Lower leg skin (tissue), 4 donors: ENCODE measurements around the gene CTNND2. TPM values are rescaled to one million over a fixed set of nuclear protein-coding genes. Genes with fewer than 3 reads are reported as not detected.

Experiments
- DNase-seq, 2 donors: peaks; one replicate each; pipeline ENCODE4 v3.0.0-alpha.2; 2019; ENCODE audit warnings: low spot score in 2 of 2
- H3K4me3 ChIP-seq: fragments of 200-600 bp; sonication (generic); 2 replicates; pipeline ENCODE4 v1.5.1; 2017; ENCODE audit warnings: mild to moderate bottlenecking, low read depth; ENCODE audit not compliant: poor library complexity, severe bottlenecking
- POLR2A ChIP-seq, 2 donors: fragments of 450-650 bp; IDR thresholded peaks; one replicate each; pipeline ENCODE4 v1.6.1; 2016 to 2017; ENCODE audit warnings: antibody characterized with exemption in 2 of 2, mild to moderate bottlenecking in 1 of 2, moderate library complexity in 1 of 2
- whole genome bisulfite sequencing, 2 donors: methylation state at CpG; one replicate each; pipeline ENCODE4 v1.1.5; 2018; 5-methylcytosine and 5-hydroxymethylcytosine counted together
- intact Hi-C: fragments of 100-400 bp; cut with DNase I; formaldehyde crosslinking; loops from one replicate; pipeline ENCODE4 v1.15.0; 2023; ENCODE audit warnings: low total_unique reads
- total RNA-seq, 4 donors: library from RNA; depleted of rRNA; stranded (reverse); fragments of >200 nt; gene quantifications; one replicate each; pipeline ENCODE4 v1.1.0, GENCODE V29; 2016
- TF ChIP-seq, protein P1 (sequence below), 3 donors: fragments of 450-650 bp; IDR thresholded peaks; one replicate each; pipeline ENCODE4 v1.5.1; 2016; ENCODE audit warnings: antibody characterized with exemption in 3 of 3, mild to moderate bottlenecking in 3 of 3, moderate library complexity in 2 of 3

CTNND2 gene
- total RNA-seq, 4 donors from 2014 or later = 0.21 to 2.9 (median 0.55) TPM

DNA sequence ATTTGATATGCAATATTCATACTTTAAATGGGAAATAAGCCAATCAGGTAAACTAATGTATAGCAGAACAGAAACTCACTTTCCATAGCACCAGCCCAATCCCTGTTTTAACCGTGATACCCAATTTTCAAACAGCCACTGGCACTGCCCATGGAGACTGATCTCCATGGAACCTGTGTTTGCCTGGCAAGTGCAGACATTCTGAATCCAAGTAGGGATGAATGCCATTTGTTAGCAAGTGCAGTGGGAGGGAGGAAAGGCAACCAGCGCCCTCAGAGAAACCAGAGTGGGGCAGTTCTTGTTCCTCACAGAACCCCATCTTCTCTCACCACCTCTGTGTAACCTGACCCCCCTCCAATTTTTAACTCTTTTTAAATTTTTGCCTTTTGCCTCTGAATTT lies 229.1 kb downstream of the CTNND2 start:
- TF ChIP-seq, protein P1, sequence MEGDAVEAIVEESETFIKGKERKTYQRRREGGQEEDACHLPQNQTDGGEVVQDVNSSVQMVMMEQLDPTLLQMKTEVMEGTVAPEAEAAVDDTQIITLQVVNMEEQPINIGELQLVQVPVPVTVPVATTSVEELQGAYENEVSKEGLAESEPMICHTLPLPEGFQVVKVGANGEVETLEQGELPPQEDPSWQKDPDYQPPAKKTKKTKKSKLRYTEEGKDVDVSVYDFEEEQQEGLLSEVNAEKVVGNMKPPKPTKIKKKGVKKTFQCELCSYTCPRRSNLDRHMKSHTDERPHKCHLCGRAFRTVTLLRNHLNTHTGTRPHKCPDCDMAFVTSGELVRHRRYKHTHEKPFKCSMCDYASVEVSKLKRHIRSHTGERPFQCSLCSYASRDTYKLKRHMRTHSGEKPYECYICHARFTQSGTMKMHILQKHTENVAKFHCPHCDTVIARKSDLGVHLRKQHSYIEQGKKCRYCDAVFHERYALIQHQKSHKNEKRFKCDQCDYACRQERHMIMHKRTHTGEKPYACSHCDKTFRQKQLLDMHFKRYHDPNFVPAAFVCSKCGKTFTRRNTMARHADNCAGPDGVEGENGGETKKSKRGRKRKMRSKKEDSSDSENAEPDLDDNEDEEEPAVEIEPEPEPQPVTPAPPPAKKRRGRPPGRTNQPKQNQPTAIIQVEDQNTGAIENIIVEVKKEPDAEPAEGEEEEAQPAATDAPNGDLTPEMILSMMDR (IDR thresholded peaks at IDR 0.05) = no peak
- no peak for TF ChIP-seq POLR2A (IDR thresholded peaks at IDR 0.05)
- WGBS, 2 donors = 80 to 82% methylated on average over 2 of the region's 2 CpGs
- DNase-seq = no peak
- intact Hi-C loops = no loop called here
- H3K4me3 ChIP-seq = no peak overlapping the region

- H3K4me3 ChIP-seq = no peak overlapping the region
- 84 to 89% methylated on average over 10 of the region's 10 CpGs for WGBS, 2 donors
- no peak for TF ChIP-seq POLR2A (IDR thresholded peaks at IDR 0.05)
- TF ChIP-seq, protein P1 (IDR thresholded peaks at IDR 0.05) = no peak
- intact Hi-C loops = no loop called here
- no peak for DNase-seq
Observed at GRCh38 chr5:11672385-11673085, 231.7 kb downstream of the CTNND2 start.

GRCh38 chr5:11658376-11658775 lies 245.9 kb downstream of the CTNND2 start:
- 49 to 55% methylated on average over 5 of the region's 5 CpGs for WGBS, 2 donors
- DNase-seq = no peak
- no peak overlapping the region for H3K4me3 ChIP-seq
- TF ChIP-seq, protein P1 (IDR thresholded peaks at IDR 0.05) = no peak
- TF ChIP-seq POLR2A (IDR thresholded peaks at IDR 0.05) = no peak
- intact Hi-C loops = no loop called here

DNA sequence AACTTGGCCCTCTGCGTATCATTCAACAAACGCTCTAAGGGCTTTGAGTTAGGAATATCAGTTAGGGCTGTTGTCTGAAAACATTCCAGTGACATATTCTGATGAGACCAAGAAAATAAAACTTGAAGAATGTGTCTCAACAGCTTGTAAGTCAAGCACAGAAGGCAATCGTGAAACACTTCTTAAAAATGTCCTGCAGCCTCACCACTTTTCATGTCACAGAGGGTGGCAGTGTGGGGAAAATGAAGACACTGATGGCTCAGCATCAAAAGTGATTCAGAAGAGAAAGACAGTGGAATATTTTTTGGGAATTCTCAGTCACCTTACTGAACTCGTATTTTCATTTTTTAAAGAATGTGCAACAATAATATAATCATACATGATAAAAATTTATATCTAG lies 247.3 kb downstream of the CTNND2 start:
- 75 to 76% methylated on average over 4 of the region's 4 CpGs for WGBS, 2 donors
- intact Hi-C loops = no loop called here
- no peak overlapping the region for H3K4me3 ChIP-seq
- TF ChIP-seq POLR2A (IDR thresholded peaks at IDR 0.05) = no peak
- TF ChIP-seq, protein P1 (IDR thresholded peaks at IDR 0.05) = no peak
- no peak for DNase-seq

- no peak for DNase-seq
- no peak overlapping the region for H3K4me3 ChIP-seq
- WGBS, 2 donors = 73 to 74% methylated on average over 4 of the region's 4 CpGs
- intact Hi-C loops = no loop called here
- TF ChIP-seq, protein P1 (IDR thresholded peaks at IDR 0.05) = no peak
- TF ChIP-seq POLR2A (IDR thresholded peaks at IDR 0.05) = no peak
Observed at GRCh38 chr5:11655681-11656080, 248.6 kb downstream of the CTNND2 start.

DNA sequence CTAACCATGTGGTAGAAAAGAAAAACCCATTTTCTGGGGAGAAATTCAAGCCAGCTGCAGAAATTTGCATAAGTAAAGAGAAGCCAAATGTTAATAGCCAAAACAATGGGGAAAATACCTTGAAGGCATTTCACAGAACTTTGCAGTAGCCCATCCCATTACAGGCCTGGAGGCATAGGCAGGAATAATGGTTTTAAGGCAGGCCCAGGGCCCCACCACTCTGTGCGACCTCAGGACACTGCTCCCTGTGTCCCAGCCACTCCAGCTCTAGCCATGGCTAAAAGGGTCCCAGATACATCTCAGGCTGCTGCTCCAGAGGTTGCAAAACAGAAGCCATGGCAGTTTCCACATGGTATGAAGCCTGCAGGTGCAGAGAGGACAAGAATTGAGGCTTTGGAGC lies 253.3 kb downstream of the CTNND2 start:
- intact Hi-C loops = no loop called here
- 71 to 82% methylated on average over 1 of the region's 1 CpG for WGBS, 2 donors
- no peak overlapping the region for H3K4me3 ChIP-seq
- TF ChIP-seq, protein P1 (IDR thresholded peaks at IDR 0.05) = no peak
- no peak for DNase-seq
